HEK293 (cell line): ENCODE results near the gene MSI1.

Source experiments
- CTCF ChIA-PET: fragments of 350-600 bp; formaldehyde crosslinking; extraction: SDS; loops from one replicate; lab custom pipeline; 2021; ENCODE audit warnings: antibody characterized with exemption; lab: Yijun Ruan, JAX
- POLR2A ChIA-PET: fragments of 300-600 bp; formaldehyde crosslinking; extraction: SDS; loops from one replicate; lab custom pipeline; 2020; ENCODE audit warnings: antibody characterized with exemption, inconsistent platforms; lab: Yijun Ruan, JAX
- H3K27ac ChIP-seq: fragments of 200-500 bp; sonication (Bioruptor generic); 2 replicates; pipeline ENCODE4 v1.5.1; 2014; ENCODE audit warnings: low read depth, low read length, control low read depth, inconsistent platforms; ENCODE audit errors: extremely low read depth
- H3K36me3 ChIP-seq, 2 experiments: fragments of 200-500 bp in 1 of 2; sonication (Bioruptor generic) in 1 of 2; 1 replicate in 1 of 2; 2 replicates in 1 of 2; pipeline ENCODE4 v1.5.1; 2014 to 2017; ENCODE audit warnings: inconsistent platforms in 2 of 2, low read length in 2 of 2; ENCODE audit not compliant: control insufficient read depth in 2 of 2, insufficient read depth in 1 of 2
- H3K4me1 ChIP-seq: fragments of 200-500 bp; sonication (Bioruptor generic); 2 replicates; pipeline ENCODE4 v1.5.1; 2014; ENCODE audit warnings: mild to moderate bottlenecking, low read length, inconsistent platforms; ENCODE audit not compliant: control insufficient read depth, insufficient read depth
- H3K4me3 ChIP-seq: 2 replicates; pipeline ENCODE4 v1.5.1; 2011; ENCODE audit warnings: low read depth, mild to moderate bottlenecking, control low read depth, low read length, moderate library complexity
- H3K9me3 ChIP-seq: fragments of 200-500 bp; sonication (Bioruptor generic); 2 replicates; pipeline ENCODE4 v1.5.1; 2014; ENCODE audit warnings: low read depth, low read length, inconsistent platforms; ENCODE audit not compliant: control insufficient read depth, insufficient read depth
- GLIS2 ChIP-seq: fragments of 450-650 bp; formaldehyde crosslinking; IDR thresholded peaks from 2 replicates; pipeline ENCODE4 v1.5.1; 2016; ENCODE audit warnings: missing biosample characterization, missing genetic modification characterization
- MEIS1 ChIP-seq: sonication (generic); formaldehyde crosslinking; IDR thresholded peaks from 2 replicates; pipeline ENCODE4 v1.8.1; 2022; ENCODE audit warnings: missing genetic modification reagents, mild to moderate bottlenecking, borderline replicate concordance
- PRDM10 ChIP-seq: fragments of 450-650 bp; formaldehyde crosslinking; IDR thresholded peaks from 2 replicates; pipeline ENCODE4 v1.5.1; 2016; ENCODE audit warnings: missing biosample characterization, missing genetic modification characterization
- PRDM4 ChIP-seq: fragments of 450-650 bp; formaldehyde crosslinking; IDR thresholded peaks from 2 replicates; pipeline ENCODE4 v1.5.1; 2017; ENCODE audit warnings: missing biosample characterization, missing genetic modification characterization
- WT1 ChIP-seq: fragments of 450-650 bp; formaldehyde crosslinking; IDR thresholded peaks from 2 replicates; pipeline ENCODE4 v1.5.1; 2016; ENCODE audit warnings: missing biosample characterization, missing genetic modification characterization
- ZBTB10 ChIP-seq: fragments of 450-650 bp; formaldehyde crosslinking; IDR thresholded peaks from 2 replicates; pipeline ENCODE4 v1.5.1; 2016; ENCODE audit warnings: missing biosample characterization, missing genetic modification characterization
- ZBTB44 ChIP-seq: fragments of 450-650 bp; IDR thresholded peaks from 2 replicates; pipeline ENCODE4 v1.5.1; 2018; ENCODE audit warnings: missing biosample characterization, mild to moderate bottlenecking, missing genetic modification characterization
- ZBTB8A ChIP-seq: fragments of 450-650 bp; formaldehyde crosslinking; IDR thresholded peaks from 2 replicates; pipeline ENCODE4 v1.5.1; 2016; ENCODE audit warnings: missing biosample characterization, missing genetic modification characterization
- ZNF335 ChIP-seq: fragments of 450-650 bp; formaldehyde crosslinking; conservative IDR thresholded peaks from 2 replicates; pipeline ENCODE4 v1.5.1; 2016; ENCODE audit warnings: missing biosample characterization, missing genetic modification characterization
- ZNF362 ChIP-seq: fragments of 450-650 bp; formaldehyde crosslinking; IDR thresholded peaks from 2 replicates; pipeline ENCODE4 v1.5.1; 2016; ENCODE audit warnings: missing biosample characterization, missing genetic modification characterization
- ZNF366 ChIP-seq: fragments of 450-650 bp; formaldehyde crosslinking; conservative IDR thresholded peaks from 2 replicates; pipeline ENCODE4 v1.5.1; 2016; ENCODE audit warnings: missing biosample characterization, missing genetic modification characterization
- ZNF423 ChIP-seq: fragments of 450-650 bp; formaldehyde crosslinking; IDR thresholded peaks from 2 replicates; pipeline ENCODE4 v1.5.1; 2016; ENCODE audit warnings: missing biosample characterization, missing genetic modification characterization
- ZNF555 ChIP-seq: fragments of 450-650 bp; formaldehyde crosslinking; conservative IDR thresholded peaks from 2 replicates; pipeline ENCODE4 v1.5.1; 2017; ENCODE audit warnings: missing biosample characterization, mild to moderate bottlenecking, missing genetic modification characterization, inconsistent platforms
- ZNF571 ChIP-seq: fragments of 450-650 bp; formaldehyde crosslinking; IDR thresholded peaks from 2 replicates; pipeline ENCODE4 v1.5.0; 2017; ENCODE audit warnings: missing biosample characterization, missing genetic modification characterization
- ZNF600 ChIP-seq: fragments of 450-650 bp; formaldehyde crosslinking; IDR thresholded peaks from 2 replicates; pipeline ENCODE4 v1.5.1; 2016; ENCODE audit warnings: missing biosample characterization, missing genetic modification characterization
- ZNF629 ChIP-seq: fragments of 450-650 bp; formaldehyde crosslinking; IDR thresholded peaks from 2 replicates; pipeline ENCODE4 v1.5.1; 2017; ENCODE audit warnings: missing biosample characterization, missing genetic modification characterization

Gene MSI1

GRCh38 chr12:120369603-120370342 is 809 bp upstream of the MSI1 start (continued):
- peak; percentile 63 for TF ChIP-seq ZBTB10 (tag by site-specific recombination)
- peak; percentile 51 for TF ChIP-seq ZBTB8A (tag by site-specific recombination)
- TF ChIP-seq PRDM10 (tag by site-specific recombination), result peak; percentile 70
- TF ChIP-seq MEIS1 (CRISPR knock-in tag), result no peak
- TF ChIP-seq PRDM4, result no peak

GRCh38 chr12:120367924-120368788 is 808 bp downstream of the MSI1 start:
- peak overlapping the region; percentile 78; the same call in 1 of the 2 replicates for H3K27ac ChIP-seq
- peak; percentile 60; the same call in 1 of the 2 replicates for TF ChIP-seq GLIS2 (tag by site-specific recombination)
- TF ChIP-seq ZNF555 (tag by site-specific recombination), result no peak
- TF ChIP-seq ZNF366 (tag by site-specific recombination), result no peak
- TF ChIP-seq ZNF362 (tag by site-specific recombination), result no peak
- 0 out of 2 replicates have a peak, but pooled peaks have one; percentile 12 for TF ChIP-seq ZNF629 (tag by site-specific recombination)
- TF ChIP-seq ZBTB44 (tag by site-specific recombination), result no peak
- TF ChIP-seq WT1 (tag by site-specific recombination), result 0 out of 2 replicates have a peak, but pooled peaks have one; percentile 19
- TF ChIP-seq PRDM10 (tag by site-specific recombination), result peak; percentile 96
- peak; percentile 81 for TF ChIP-seq ZNF600 (tag by site-specific recombination)
- TF ChIP-seq ZNF335, result peak; percentile 61; the same call in 1 of the 2 replicates
- TF ChIP-seq ZNF423 (tag by site-specific recombination), result 0 out of 2 replicates have a peak, but pooled peaks have one; percentile 31
- TF ChIP-seq ZNF571, result no peak

More at GRCh38 chr12:120367924-120368788, 808 bp downstream of the MSI1 start:
- Histone ChIP-seq H3K4me3 (peak overlapping the region; percentile 61), H3K9me3 (no peaks in the 10 kb centered on the region), H3K4me1 (0 out of 2 replicates have a peak, but pooled peaks cover 2% of the 10 kb centered on the region), H3K36me3 (peaks cover 0 to 42% of the 10 kb centered on the region in 2 experiments; a peak in 2 of 3 replicates)
- ChIA-PET CTCF (interaction anchor here (0.6 to 5.0 kb wide), 20 partner anchors 8 to 808 kb away, joined by 3 to 66 read pairs (median 5); partner anchors contain the start of genes COX6A1 and SIRT4), POLR2A (interaction anchor here (1.0 to 2.1 kb wide), 4 partner anchors 10 to 168 kb away, joined by 3 to 8 read pairs (median 5); partner anchors contain the start of gene RPLP0)
